Right cardiac atrium (tissue), 5 donors: ENCODE results near the gene HSP90AB1. TPM values are rescaled to one million over a fixed set of nuclear protein-coding genes. Genes with fewer than 3 reads are reported as not detected.

Source experiments
- ATAC-seq, 2 donors: fragments of 200-7000 bp; cut with Tn5 transposase; one replicate each; pipeline versions ENCODE4 v1.8.0 to v1.9.1; 2020; ENCODE audit warnings: moderate library complexity in 2 of 2, mild to moderate bottlenecking in 1 of 2
- DNase-seq, 3 donors: peaks; one replicate each; pipeline ENCODE4 v3.0.0-alpha.2; 2020
- H3K27ac ChIP-seq: one replicate; pipeline ENCODE4 v1.5.1; 2013; ENCODE audit warnings: mild to moderate bottlenecking, low read length, control low read depth, moderate library complexity
- H3K27me3 ChIP-seq: one replicate; pipeline ENCODE4 v1.6.1; 2013; ENCODE audit not compliant: control insufficient read depth, insufficient read depth
- H3K4me1 ChIP-seq: one replicate; pipeline ENCODE4 v1.6.1; 2013; ENCODE audit warnings: low read length; ENCODE audit not compliant: control insufficient read depth, insufficient read depth
- H3K4me3 ChIP-seq: one replicate; pipeline ENCODE4 v1.5.1; 2013; ENCODE audit warnings: low read length, control low read depth
- H3K9me3 ChIP-seq: one replicate; pipeline ENCODE4 v1.6.1; 2013; ENCODE audit warnings: low read length; ENCODE audit not compliant: control insufficient read depth
- WGBS: extraction: QIAGEN DNeasy Blood & Tissue Kit; methylation state at CpG from one replicate; pipeline ENCODE4 v1.1.7; 2013; 5-methylcytosine and 5-hydroxymethylcytosine counted together
- intact Hi-C, 4 donors: fragments of 100-400 bp; cut with DNase I; formaldehyde crosslinking; loops; one replicate each; pipeline versions ENCODE4 v1.11.0 to v1.14.0; 2022 to 2023
- polyA plus RNA-seq: library from polyadenylated mRNA; stranded (reverse); fragments of 200-250 nt; gene quantifications from one replicate; pipeline ENCODE4 v1.2.3, GENCODE V29; 2013
- total RNA-seq, 4 donors: library from RNA; stranded (reverse); fragmentation: NEBNext Ultra II Directional; extraction: Animal tissue kit (Norgen Biotek cat#: 25700); gene quantifications; one replicate each; pipeline ENCODE4 v1.2.1, GENCODE V29; 2021
- donor health status: healthy with polysubstance abuse.
- donor health status: DM: no; HTN: yes; CAD: no.
- donor health status: DM: no; HTN: no; CAD: no.
- donor health status: DM: no; HTN: yes; CAD: no; lungs with severe emphysema.
- donor health status: DM: yes; HTN: yes; CAD: no.

The HSP90AB1 gene
- total and polyA plus RNA-seq, 5 donors = 586 to 993 (median 869) TPM

DNA sequence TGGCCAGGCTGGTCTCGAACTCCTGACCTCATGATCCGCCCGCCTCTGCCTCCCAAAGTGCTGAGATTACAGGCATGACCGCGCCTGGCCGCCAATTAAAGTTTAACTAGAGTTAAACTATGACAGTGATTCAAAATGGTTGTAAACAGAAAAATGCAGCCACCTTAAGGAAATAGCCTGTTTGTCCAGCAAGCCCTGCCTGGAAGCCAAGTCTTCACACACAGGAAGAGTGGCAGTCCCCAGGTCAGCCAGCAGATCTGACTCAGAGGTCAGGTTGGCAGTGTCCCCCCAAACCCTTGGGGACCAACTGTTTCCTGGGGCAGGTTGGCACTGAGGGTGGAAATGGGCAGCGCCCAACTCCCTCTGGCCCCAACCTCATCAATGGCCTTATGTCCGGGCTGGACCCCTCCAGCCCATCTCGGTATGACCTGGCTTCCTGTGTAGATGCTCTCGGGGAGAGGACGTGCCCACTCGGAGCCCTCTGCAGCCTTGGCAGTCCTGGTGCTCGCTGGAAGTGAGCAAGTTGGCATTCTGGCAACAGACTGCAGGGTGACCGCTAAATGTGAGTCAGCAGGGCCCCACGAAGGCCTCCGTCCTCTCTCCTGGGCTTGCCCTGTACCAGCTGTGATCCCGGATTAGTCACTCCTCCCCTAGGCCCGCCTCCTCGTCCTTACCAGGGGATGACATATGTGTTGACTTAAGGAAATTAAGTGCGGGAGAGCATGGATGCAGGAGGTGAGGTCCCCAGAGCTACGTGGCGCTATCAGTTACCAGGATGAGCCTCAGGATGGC lies 9.7 kb upstream of the HSP90AB1 start:
- Histone ChIP-seq H3K27ac (peak overlapping the region; percentile 97), H3K9me3 (no peaks in the 10 kb centered on the region), H3K4me3 (peak overlapping the region; percentile 54), H3K27me3 (no peaks in the 10 kb centered on the region), H3K4me1 (peaks cover 13% of the 10 kb centered on the region)
- DNase-seq (peak; percentile 92 to 95 (median 93)), ATAC-seq (peak; percentile 90 to 93)
- intact Hi-C loops = loop anchor here in 2 of 4 donors (10.0 kb wide), 1 partner anchor 142 kb away; no protein-coding TSS in a partner anchor
- WGBS = 33% methylated on average over 22 of the region's 22 CpGs

DNA sequence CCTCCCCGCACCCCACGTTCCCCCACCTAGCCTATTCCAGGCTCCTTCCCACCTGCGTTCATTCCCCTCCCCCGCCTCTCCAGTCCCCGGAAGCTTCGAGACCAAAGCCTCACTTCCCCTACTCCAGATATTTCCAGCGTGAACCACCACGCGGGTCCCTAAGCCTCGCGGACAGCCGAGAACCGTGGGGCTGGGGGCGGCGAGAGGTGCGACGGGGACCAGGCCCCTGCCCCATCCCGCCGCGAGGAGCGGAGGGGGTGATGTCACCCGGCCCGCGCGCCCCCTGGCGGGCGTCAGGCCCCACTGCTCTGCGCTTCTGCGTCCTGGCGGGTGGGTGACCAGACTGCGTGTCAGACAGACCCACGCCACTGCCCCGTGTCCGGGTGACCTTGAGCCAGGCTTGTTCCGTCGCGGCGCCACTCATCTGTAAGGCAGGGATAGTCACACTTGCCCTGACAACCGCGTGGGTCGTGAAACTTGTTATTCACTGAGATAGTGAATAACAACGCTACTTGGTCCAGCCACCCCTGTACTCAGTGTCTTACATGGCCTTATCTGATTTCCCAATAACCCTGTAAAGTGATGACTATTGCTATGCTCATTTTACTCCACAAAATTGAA lies 9.0 kb upstream of the HSP90AB1 start:
- Histone ChIP-seq H3K9me3 (no peaks in the 10 kb centered on the region), H3K4me3 (peak overlapping the region; percentile 54), H3K27ac (peak overlapping the region; percentile 97), H3K4me1 (peaks cover 13% of the 10 kb centered on the region), H3K27me3 (no peaks in the 10 kb centered on the region)
- WGBS = 1% methylated on average over 42 of the region's 42 CpGs
- ATAC-seq (peak; percentile 87 to 89), DNase-seq (peak; percentile 85 to 94 (median 93))
- intact Hi-C loops = loop anchor here in 2 of 4 donors (10.0 kb wide), 1 partner anchor 143 kb away; no protein-coding TSS in a partner anchor

DNA sequence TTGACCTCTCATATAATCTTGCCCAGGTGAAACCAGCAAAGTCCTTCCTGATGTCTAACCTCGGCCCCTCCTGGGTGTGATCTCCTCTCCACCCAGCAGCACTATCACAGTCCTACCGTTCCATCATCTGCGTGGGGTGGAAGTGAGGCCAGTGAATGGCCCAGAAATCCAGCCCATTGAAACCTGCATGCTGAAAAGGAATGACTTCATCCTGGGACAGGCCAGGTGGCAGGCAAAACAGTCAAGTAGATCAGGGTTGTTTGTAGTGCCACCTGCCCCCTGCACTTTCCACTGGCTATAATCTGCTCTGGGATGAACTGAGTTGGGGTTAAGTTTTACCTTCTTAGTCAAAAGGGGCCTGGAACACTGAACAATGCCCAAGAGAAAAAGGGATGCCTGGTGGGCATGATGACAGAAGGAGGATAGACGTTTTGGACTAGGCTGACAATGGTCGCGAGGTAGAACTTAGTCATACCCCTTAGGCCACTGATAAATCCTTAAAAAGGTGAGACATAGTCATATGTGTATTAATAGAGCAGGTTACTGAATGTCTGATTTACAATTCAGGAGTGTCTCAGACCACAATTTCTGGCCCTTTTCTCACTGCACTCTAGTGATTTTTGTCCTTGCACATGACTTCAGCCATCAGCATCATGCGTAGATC lies 8.1 kb upstream of the HSP90AB1 start:
- Histone ChIP-seq H3K27me3 (no peaks in the 10 kb centered on the region), H3K4me1 (peaks cover 5% of the 10 kb centered on the region), H3K4me3 (no peak overlapping the region), H3K27ac (peak overlapping the region; percentile 48), H3K9me3 (no peaks in the 10 kb centered on the region)
- DNase-seq = peak in 2 of 3 donors; percentile 12 to 27
- intact Hi-C loops = loop anchor here in 2 of 4 donors (10.0 kb wide), 1 partner anchor 144 kb away; no protein-coding TSS in a partner anchor
- no peak for ATAC-seq
- 82% methylated on average over 7 of the region's 7 CpGs for WGBS

DNA sequence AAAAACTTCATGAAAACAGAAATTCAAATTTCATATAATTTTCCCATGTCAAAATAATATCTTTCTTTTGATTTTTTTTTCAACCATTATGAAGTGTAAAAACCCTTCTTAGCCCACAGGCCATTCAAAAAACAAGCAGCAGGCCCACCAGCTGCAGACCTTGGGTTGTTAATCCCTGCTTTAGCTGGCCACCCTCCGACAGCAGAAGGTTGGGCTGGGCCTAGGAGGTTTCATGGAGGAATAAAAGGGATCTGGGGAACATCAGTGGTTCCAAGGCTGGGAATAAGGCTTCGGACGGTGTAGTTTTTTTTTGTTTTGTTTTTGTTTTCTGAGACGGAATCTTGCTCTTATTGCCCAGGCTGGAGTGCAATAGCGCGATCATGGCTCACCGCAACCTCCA lies 3.6 kb upstream of the HSP90AB1 start:
- Histone ChIP-seq H3K4me1 (no peaks in the 10 kb centered on the region), H3K27me3 (no peaks in the 10 kb centered on the region), H3K9me3 (no peaks in the 10 kb centered on the region), H3K4me3 (no peak overlapping the region), H3K27ac (no peak overlapping the region)
- DNase-seq (no peak), ATAC-seq (no peak)
- 91% methylated on average over 7 of the region's 7 CpGs for WGBS
- intact Hi-C loops = no loop called here

- H3K9me3 ChIP-seq = no peaks in the 10 kb centered on the region
- peak in 1 of 3 donors; percentile 38 for DNase-seq
- H3K4me3 ChIP-seq = peak overlapping the region; percentile 98
- H3K27ac ChIP-seq = peak overlapping the region; percentile 61
- H3K4me1 ChIP-seq = no peaks in the 10 kb centered on the region
- intact Hi-C loops = no loop called here
- 64% methylated on average over 12 of the region's 12 CpGs for WGBS
- no peak for ATAC-seq
- H3K27me3 ChIP-seq = no peaks in the 10 kb centered on the region
Observed at GRCh38 chr6:44245391-44245911, 1.4 kb upstream of the HSP90AB1 start.

DNA sequence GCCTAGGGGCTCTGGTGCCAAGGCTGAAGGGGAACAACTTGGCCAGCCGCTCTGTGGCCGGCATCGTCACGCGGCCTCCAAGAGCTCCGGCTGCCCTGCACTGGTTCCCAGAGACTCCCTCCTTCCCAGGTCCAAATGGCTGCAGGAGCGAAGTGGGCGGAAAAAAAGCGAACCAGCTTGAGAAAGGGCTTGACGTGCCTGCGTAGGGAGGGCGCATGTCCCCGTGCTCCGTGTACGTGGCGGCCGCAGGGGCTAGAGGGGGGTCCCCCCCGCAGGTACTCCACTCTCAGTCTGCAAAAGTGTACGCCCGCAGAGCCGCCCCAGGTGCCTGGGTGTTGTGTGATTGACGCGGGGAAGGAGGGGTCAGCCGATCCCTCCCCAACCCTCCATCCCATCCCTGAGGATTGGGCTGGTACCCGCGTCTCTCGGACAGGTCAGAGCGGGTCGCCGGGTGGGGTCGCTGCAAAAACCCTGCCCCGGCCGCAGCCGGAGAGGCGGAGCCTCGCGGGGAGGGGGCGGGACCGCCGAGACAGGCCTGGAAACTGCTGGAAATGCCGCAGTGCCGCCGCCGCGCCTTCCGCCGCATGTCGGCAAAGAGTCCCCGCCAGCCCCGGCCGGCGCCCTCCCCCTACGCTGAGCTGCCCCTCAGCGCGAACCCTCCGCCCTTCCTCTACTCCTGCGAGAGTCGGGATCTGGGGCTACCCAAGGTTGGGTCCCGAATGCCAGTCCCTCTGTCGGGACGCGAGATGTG lies 814 bp upstream of the HSP90AB1 start:
- peak overlapping the region; percentile 98 for H3K4me3 ChIP-seq
- H3K4me1 ChIP-seq = no peaks in the 10 kb centered on the region
- H3K9me3 ChIP-seq = no peaks in the 10 kb centered on the region
- peak overlapping the region; percentile 80 for H3K27ac ChIP-seq
- peak; percentile 86 to 89 for ATAC-seq
- intact Hi-C loops = no loop called here
- under 1% methylated on average over 62 of the region's 62 CpGs for WGBS
- peak; percentile 93 to 97 (median 97) for DNase-seq
- H3K27me3 ChIP-seq = no peaks in the 10 kb centered on the region

DNA sequence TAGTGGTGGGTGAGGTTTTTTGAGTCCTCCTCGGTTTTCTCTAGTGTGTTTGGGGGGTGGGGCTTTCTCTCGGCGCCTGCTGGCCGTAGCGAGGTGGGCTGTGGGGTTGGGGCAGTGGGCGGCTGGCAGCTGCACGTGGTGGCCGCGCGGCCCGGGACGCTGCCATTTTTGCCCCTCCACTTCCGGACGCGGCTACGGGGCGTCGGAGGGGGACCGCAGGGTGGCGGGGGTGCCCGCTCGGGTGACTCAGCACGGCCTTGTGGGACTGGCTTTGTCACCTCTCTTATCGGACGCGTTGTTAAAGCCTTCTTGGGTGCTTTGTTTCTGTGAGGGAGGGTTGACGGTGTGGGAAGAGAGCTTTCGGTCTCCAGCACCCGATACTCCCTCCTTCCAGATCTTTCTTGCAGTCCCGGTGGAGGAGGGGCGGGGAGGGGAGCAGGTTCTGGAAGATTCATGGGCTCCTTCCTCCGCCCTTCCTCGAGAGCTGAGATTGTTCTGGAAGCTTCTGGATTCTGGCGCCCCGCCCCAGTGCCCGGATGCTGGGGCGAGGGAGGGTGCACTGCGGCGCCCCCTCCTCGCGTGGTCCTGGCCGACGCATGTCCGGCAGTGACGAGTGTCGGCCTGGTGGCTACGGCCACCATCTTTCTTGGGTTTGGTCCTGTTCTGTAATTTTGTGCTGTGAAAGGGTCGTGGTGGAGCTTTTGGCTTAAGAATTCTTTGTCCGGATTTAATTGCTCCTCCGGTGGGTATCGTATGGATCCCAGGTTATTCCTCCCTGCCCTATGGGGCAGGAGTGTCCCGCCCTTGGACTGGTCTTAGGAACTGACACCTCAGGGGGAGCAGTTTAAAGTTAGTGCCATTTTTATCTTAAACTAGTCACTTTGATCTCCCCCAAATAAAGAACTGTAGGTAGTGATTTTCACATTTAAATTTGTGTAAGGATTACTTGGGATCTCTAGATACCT lies 719 bp downstream of the HSP90AB1 start:
- peak; percentile 47 to 64 for ATAC-seq
- peak; percentile 78 to 89 (median 89) for DNase-seq
- intact Hi-C loops = no loop called here
- Histone ChIP-seq H3K27ac (peak overlapping the region; percentile 80), H3K27me3 (no peaks in the 10 kb centered on the region), H3K9me3 (no peaks in the 10 kb centered on the region), H3K4me3 (peak overlapping the region; percentile 98), H3K4me1 (no peaks in the 10 kb centered on the region)
- under 1% methylated on average over 52 of the region's 52 CpGs for whole genome bisulfite sequencing

GRCh38 chr6:44248579-44248978 lies 1.7 kb downstream of the HSP90AB1 start:
- WGBS = 35% methylated on average over 1 of the region's 1 CpG
- no peak overlapping the region for H3K27ac ChIP-seq
- no peaks in the 10 kb centered on the region for H3K9me3 ChIP-seq
- no peaks in the 10 kb centered on the region for H3K4me1 ChIP-seq
- intact Hi-C loops = no loop called here
- no peaks in the 10 kb centered on the region for H3K27me3 ChIP-seq
- peak overlapping the region; percentile 98 for H3K4me3 ChIP-seq
- ATAC-seq (no peak), DNase-seq (no peak)

DNA sequence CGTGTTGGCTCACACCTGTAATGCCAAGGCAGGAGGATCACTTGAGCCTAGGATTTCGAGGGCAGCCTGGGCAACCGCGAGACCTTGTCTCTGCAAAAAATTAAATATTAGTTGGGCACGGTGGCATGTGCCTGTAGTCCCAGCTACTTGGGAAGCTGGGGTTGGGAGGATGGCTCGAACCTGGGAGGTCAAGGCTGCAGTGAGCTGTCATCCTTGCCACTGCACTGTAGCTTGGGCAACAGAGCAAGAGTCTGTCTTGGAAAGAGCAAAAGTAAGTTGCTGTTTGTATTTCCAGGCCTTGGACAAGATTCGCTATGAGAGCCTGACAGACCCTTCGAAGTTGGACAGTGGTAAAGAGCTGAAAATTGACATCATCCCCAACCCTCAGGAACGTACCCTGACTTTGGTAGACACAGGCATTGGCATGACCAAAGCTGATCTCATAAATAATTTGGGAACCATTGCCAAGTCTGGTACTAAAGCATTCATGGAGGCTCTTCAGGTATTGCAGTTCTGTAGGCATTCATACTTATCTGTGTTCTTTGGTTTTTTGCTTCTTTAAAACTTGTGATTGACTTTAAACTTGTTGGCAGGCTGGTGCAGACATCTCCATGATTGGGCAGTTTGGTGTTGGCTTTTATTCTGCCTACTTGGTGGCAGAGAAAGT lies 2.3 kb downstream of the HSP90AB1 start:
- 78% methylated on average over 9 of the region's 9 CpGs for WGBS
- no peak overlapping the region for H3K4me3 ChIP-seq
- intact Hi-C loops = no loop called here
- no peaks in the 10 kb centered on the region for H3K27me3 ChIP-seq
- H3K4me1 ChIP-seq = no peaks in the 10 kb centered on the region
- DNase-seq = no peak
- H3K27ac ChIP-seq = no peak overlapping the region
- H3K9me3 ChIP-seq = no peaks in the 10 kb centered on the region
- ATAC-seq = no peak
